ENCODE data around the gene MMP26. TPM values are rescaled to one million over a fixed set of nuclear protein-coding genes. Genes with fewer than 3 reads are reported as not detected.

Gene MMP26
- total and polyA plus RNA-seq, 4 experiments from 2014 or later: not detected

DNA sequence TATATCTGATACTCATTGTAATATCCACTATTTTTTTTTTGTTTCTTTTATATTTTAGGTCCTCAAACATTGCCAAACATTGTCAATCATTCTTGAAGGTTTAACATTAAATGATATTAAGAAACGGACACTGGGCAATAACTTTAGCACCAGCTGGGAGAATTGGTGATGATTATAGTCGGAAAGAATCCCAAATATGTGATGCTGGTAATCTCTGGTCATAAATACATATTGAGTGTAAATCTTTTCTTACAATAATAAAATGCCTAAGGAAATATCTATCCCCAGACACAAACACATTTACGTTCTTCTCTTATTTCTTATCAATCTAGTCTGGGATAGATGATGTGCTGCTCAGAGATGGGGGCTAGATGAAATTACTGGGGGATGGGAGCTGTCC, 32.1 kb upstream of the MMP26 start:
- H3K27ac Mint-ChIP-seq: no peak overlapping the region
- Histone ChIP-seq H3K4me3 (ENCODE audit: low read length in 2 of 2) (no peak overlapping the region), H3K4me1 (ENCODE audit: insufficient read depth, low read length) (no peaks in the 10 kb centered on the region), H3K36me3 (ENCODE audit: insufficient read depth, low read length) (no peaks in the 10 kb centered on the region), H3K27ac (ENCODE audit: low read depth, low read length) (no peak overlapping the region), H3K9me3 (ENCODE audit: control insufficient read depth in 1 of 2, low read length in 2 of 2) (no peaks in the 10 kb centered on the region), H3K27me3 (ENCODE audit: insufficient read depth, low read length) (no peaks in the 10 kb centered on the region)
- intact Hi-C loops (cut with micrococcal nuclease): no loop called here
- H3K9me3 Mint-ChIP-seq: peaks cover 0 to 1% (median 0%) of the 10 kb centered on the region in 8 donors
- H3K27me3 Mint-ChIP-seq: peaks cover 7 to 11% of the 10 kb centered on the region in 2 donors
- no peaks in the 10 kb centered on the region for H3K36me3 Mint-ChIP-seq
- no peak overlapping the region for H3K4me3 Mint-ChIP-seq
- H3K4me1 Mint-ChIP-seq: no peaks in the 10 kb centered on the region
- DNase-seq: no peak
- ChIA-PET POLR2A (ENCODE audit: partially characterized antibody) (no interaction called here), CTCF (ENCODE audit: partially characterized antibody) (no interaction called here)

DNA sequence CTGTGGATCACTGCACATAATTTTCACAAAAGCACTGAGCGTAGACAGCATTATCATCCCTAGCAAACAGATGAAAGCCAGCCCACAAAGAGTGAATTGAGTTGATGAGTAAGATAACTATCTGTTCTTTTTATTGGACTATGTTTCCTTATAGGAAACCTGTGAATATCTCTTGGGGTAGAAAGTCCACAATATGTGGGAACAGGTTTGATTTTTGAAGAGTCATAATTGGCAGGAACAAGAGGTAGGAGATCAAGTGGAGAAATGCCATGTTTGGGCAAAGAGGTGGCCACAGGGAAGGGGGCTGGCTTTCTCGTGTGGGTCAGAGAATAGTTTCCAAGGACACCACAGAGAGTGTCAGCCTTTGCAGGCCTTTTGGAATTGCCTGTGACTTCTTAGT, 30.8 kb upstream of the MMP26 start:
- intact Hi-C loops (cut with micrococcal nuclease): no loop called here
- no peak overlapping the region for H3K27ac Mint-ChIP-seq
- no peaks in the 10 kb centered on the region for H3K4me1 ChIP-seq (ENCODE audit: insufficient read depth, low read length)
- no peaks in the 10 kb centered on the region for H3K36me3 Mint-ChIP-seq
- ChIA-PET CTCF (ENCODE audit: partially characterized antibody) (no interaction called here), POLR2A (ENCODE audit: partially characterized antibody) (no interaction called here)
- peaks cover 7 to 11% of the 10 kb centered on the region in 2 donors for H3K27me3 Mint-ChIP-seq
- no peak overlapping the region for H3K4me3 Mint-ChIP-seq
- no peak for DNase-seq
- no peaks in the 10 kb centered on the region for H3K27me3 ChIP-seq (ENCODE audit: insufficient read depth, low read length)
- no peak overlapping the region for H3K4me3 ChIP-seq (ENCODE audit: low read length in 2 of 2)
- H3K27ac ChIP-seq (ENCODE audit: low read depth, low read length): no peak overlapping the region
- no peaks in the 10 kb centered on the region for H3K9me3 Mint-ChIP-seq
- H3K9me3 ChIP-seq (ENCODE audit: control insufficient read depth in 1 of 2, low read length in 2 of 2): no peaks in the 10 kb centered on the region
- no peaks in the 10 kb centered on the region for H3K4me1 Mint-ChIP-seq
- no peaks in the 10 kb centered on the region for H3K36me3 ChIP-seq (ENCODE audit: insufficient read depth, low read length)

DNA sequence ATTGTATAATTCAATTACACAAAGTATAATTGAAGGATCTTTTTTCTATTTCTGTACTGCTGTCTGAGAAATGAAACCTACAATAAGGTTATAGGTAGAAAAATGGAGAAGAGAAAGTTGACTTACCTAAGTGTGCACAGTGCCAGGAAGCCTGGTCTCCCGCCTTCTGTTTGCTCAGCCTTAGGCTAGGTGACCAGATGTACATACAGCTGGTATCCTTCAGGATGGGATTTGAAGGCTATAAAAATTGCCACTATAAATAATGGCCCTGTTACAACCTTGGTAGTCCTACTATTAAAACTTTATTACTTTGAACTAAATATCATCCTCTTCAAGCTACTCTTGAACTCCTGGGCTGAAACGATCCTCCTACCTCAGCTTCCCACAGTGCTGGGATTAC, 26.6 kb upstream of the MMP26 start:
- no peak for DNase-seq
- peaks cover 3 to 12% of the 10 kb centered on the region in 2 donors for H3K27me3 Mint-ChIP-seq
- H3K27ac Mint-ChIP-seq: no peak overlapping the region
- CTCF ChIA-PET (ENCODE audit: partially characterized antibody): no interaction called here
- Histone ChIP-seq H3K4me1 (ENCODE audit: insufficient read depth, low read length) (no peaks in the 10 kb centered on the region), H3K36me3 (ENCODE audit: insufficient read depth, low read length) (no peaks in the 10 kb centered on the region), H3K9me3 (ENCODE audit: control insufficient read depth in 1 of 2, low read length in 2 of 2) (no peaks in the 10 kb centered on the region), H3K4me3 (ENCODE audit: low read length in 2 of 2) (no peak overlapping the region), H3K27me3 (ENCODE audit: insufficient read depth, low read length) (no peaks in the 10 kb centered on the region), H3K27ac (ENCODE audit: low read depth, low read length) (no peak overlapping the region)
- intact Hi-C loops (cut with micrococcal nuclease): no loop called here
- H3K36me3 Mint-ChIP-seq: no peaks in the 10 kb centered on the region
- H3K4me3 Mint-ChIP-seq: no peak overlapping the region
- H3K9me3 Mint-ChIP-seq: peaks cover 0 to 3% (median 0%) of the 10 kb centered on the region in 8 donors
- POLR2A ChIA-PET (ENCODE audit: partially characterized antibody): no interaction called here
- no peaks in the 10 kb centered on the region for H3K4me1 Mint-ChIP-seq

DNA sequence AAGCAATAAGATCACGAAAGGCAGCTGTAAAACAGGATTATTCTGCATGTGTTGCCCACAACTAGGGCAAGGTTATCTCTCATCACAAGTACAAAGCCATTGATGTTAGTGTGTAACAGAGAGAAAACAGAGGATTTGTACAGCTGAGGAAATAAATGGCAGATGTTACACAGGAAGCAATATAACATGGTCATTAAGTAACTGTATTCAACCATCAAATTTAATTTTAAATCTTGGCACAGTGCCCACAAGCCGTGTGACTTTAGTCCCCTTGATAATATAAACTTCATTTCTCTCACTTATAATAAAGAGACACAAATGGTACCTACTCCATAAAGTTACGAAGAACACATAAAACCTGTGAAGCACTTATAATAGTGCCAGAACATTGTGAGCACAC, 24.2 kb upstream of the MMP26 start:
- H3K36me3 ChIP-seq (ENCODE audit: insufficient read depth, low read length): no peaks in the 10 kb centered on the region
- DNase-seq: no peak
- Mint-ChIP-seq H3K36me3 (no peaks in the 10 kb centered on the region), H3K4me1 (no peaks in the 10 kb centered on the region), H3K9me3 (peaks cover 0 to 3% (median 0%) of the 10 kb centered on the region in 8 donors), H3K4me3 (no peak overlapping the region), H3K27me3 (peaks cover 0 to 8% of the 10 kb centered on the region in 2 donors), H3K27ac (no peak overlapping the region)
- POLR2A ChIA-PET (ENCODE audit: partially characterized antibody): no interaction called here
- H3K4me3 ChIP-seq (ENCODE audit: low read length in 2 of 2): no peak overlapping the region
- CTCF ChIA-PET (ENCODE audit: partially characterized antibody): no interaction called here
- no peaks in the 10 kb centered on the region for H3K27me3 ChIP-seq (ENCODE audit: insufficient read depth, low read length)
- H3K27ac ChIP-seq (ENCODE audit: low read depth, low read length): no peak overlapping the region
- no peaks in the 10 kb centered on the region for H3K9me3 ChIP-seq (ENCODE audit: control insufficient read depth in 1 of 2, low read length in 2 of 2)
- intact Hi-C loops (cut with micrococcal nuclease): no loop called here
- H3K4me1 ChIP-seq (ENCODE audit: insufficient read depth, low read length): no peaks in the 10 kb centered on the region

DNA sequence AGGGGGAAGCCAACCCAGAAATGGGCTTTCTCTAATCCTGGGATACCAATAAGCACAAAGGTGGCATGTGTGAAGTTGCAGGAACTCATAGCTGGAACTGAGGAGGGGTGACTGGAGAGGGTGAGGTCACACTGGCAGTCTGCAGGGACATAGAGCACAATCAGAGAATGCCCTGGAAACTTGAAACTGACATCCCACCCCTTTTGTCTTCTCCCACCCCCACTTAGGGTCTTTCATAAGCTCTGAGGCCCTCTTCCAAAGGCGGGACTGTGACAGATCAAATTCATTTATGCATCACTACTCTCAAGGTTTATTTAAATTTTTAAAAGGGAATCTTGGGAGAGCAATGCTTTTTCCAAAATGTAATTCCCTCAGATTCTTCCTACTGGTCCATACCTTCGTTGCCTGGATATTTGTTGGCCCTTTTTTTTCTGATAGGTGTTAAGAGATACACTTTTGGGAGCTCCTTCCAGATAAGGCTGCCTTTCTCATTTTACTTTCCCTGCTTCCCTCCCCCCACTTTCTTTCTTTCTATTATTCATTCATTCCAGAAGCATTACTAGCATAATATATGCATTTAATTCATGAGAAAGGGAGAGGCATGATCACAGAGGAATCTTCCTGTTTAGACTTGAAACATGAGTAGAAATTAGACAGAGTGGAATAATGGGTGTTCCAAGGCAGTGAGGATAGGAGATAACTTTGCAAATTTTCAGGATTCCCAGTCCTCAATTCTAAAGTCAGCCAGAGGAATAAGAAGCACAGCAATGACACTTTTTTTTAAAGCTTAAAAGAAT, 21.8 kb upstream of the MMP26 start:
- H3K9me3 Mint-ChIP-seq: peaks cover 0 to 3% (median 0%) of the 10 kb centered on the region in 8 donors
- H3K27me3 Mint-ChIP-seq: peaks cover 0 to 5% of the 10 kb centered on the region in 2 donors
- H3K36me3 Mint-ChIP-seq: no peaks in the 10 kb centered on the region
- ChIA-PET POLR2A (ENCODE audit: partially characterized antibody) (no interaction called here), CTCF (ENCODE audit: partially characterized antibody) (no interaction called here)
- DNase-seq: no peak
- intact Hi-C loops (cut with micrococcal nuclease): no loop called here
- H3K4me3 Mint-ChIP-seq: no peak overlapping the region
- no peak overlapping the region for H3K27ac Mint-ChIP-seq
- Histone ChIP-seq H3K4me3 (ENCODE audit: low read length in 2 of 2) (no peak overlapping the region), H3K9me3 (ENCODE audit: control insufficient read depth in 1 of 2, low read length in 2 of 2) (no peaks in the 10 kb centered on the region), H3K27ac (ENCODE audit: low read depth, low read length) (no peak overlapping the region), H3K27me3 (ENCODE audit: insufficient read depth, low read length) (no peaks in the 10 kb centered on the region), H3K4me1 (ENCODE audit: insufficient read depth, low read length) (no peaks in the 10 kb centered on the region), H3K36me3 (ENCODE audit: insufficient read depth, low read length) (no peaks in the 10 kb centered on the region)
- no peaks in the 10 kb centered on the region for H3K4me1 Mint-ChIP-seq

DNA sequence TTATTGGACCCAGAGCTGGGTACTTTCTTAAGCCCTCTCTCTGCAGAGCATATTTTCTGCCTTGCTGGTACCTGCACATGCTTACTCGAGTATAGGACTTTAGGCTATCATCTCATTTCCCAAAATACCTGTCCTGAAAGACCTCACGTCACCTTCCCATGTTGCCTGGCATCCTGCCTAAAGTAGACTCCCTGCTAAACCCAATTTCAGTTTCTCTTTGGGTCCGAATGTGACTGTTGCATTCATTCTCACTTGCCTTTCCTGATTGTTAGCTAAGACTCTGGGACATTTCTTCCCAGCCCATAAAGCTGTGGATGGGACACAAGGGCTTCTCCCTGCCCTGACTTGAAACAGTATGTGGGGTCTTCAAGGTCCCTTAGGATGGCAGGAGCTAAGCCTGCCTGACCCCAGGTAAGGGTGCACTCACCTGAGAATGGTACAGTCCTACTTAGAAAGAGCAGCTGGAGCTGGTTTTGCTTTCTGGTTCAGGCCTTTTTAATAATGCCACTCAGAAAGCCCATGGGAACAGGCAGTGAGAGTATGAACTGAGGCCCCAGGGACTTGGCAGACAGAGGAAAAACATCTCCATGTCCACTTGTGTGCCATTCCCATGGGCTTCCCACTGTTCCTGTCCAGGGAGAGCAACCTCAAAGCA, 19.8 kb upstream of the MMP26 start:
- H3K27ac Mint-ChIP-seq: no peak overlapping the region
- H3K4me3 Mint-ChIP-seq: no peak overlapping the region
- no peaks in the 10 kb centered on the region for H3K4me1 ChIP-seq (ENCODE audit: insufficient read depth, low read length)
- no peaks in the 10 kb centered on the region for H3K36me3 Mint-ChIP-seq
- no peaks in the 10 kb centered on the region for H3K4me1 Mint-ChIP-seq
- ChIA-PET POLR2A (ENCODE audit: partially characterized antibody) (no interaction called here), CTCF (ENCODE audit: partially characterized antibody) (no interaction called here)
- no peak overlapping the region for H3K4me3 ChIP-seq (ENCODE audit: low read length in 2 of 2)
- peaks cover 0 to 3% (median 0%) of the 10 kb centered on the region in 8 donors for H3K9me3 Mint-ChIP-seq
- intact Hi-C loops (cut with micrococcal nuclease): no loop called here
- no peaks in the 10 kb centered on the region for H3K9me3 ChIP-seq (ENCODE audit: control insufficient read depth in 1 of 2, low read length in 2 of 2)
- no peak for DNase-seq
- H3K36me3 ChIP-seq (ENCODE audit: insufficient read depth, low read length): no peaks in the 10 kb centered on the region
- H3K27me3 Mint-ChIP-seq: peaks cover 0 to 6% of the 10 kb centered on the region in 2 donors
- H3K27me3 ChIP-seq (ENCODE audit: insufficient read depth, low read length): no peaks in the 10 kb centered on the region
- no peak overlapping the region for H3K27ac ChIP-seq (ENCODE audit: low read depth, low read length)

DNA sequence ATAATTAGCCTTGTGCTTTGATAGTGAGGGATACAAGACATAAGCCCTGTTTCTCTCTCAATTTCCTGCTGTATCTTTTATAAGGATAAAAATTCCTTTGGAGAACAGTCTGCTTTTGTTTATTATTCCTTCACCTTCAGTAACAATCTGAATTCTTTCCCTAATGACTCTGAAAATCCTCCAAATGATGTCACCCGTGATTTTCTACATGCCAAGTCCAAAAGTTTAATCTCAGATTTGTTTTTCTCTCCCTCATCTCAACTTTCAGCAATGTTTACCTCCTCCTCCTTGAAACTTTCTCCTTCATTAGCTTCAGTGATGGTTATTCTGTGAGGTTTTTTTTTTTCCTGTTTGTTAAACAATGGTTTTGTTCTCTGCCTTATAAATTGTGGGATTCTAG, 9.1 kb upstream of the MMP26 start:
- CTCF ChIA-PET (ENCODE audit: partially characterized antibody): no interaction called here
- no peaks in the 10 kb centered on the region for H3K4me1 ChIP-seq (ENCODE audit: insufficient read depth, low read length)
- intact Hi-C loops (cut with micrococcal nuclease): no loop called here

More for the DNA sequence above, 9.1 kb upstream of the MMP26 start:
- Histone ChIP-seq H3K36me3 (ENCODE audit: insufficient read depth, low read length) (no peaks in the 10 kb centered on the region), H3K9me3 (ENCODE audit: control insufficient read depth in 1 of 2, low read length in 2 of 2) (no peaks in the 10 kb centered on the region), H3K27ac (ENCODE audit: low read depth, low read length) (no peak overlapping the region), H3K4me3 (ENCODE audit: low read length in 2 of 2) (no peak overlapping the region), H3K27me3 (ENCODE audit: insufficient read depth, low read length) (no peaks in the 10 kb centered on the region)
- Mint-ChIP-seq H3K9me3 (no peaks in the 10 kb centered on the region), H3K4me3 (no peak overlapping the region), H3K36me3 (no peaks in the 10 kb centered on the region), H3K27me3 (peaks cover 2 to 9% of the 10 kb centered on the region in 2 donors), H3K27ac (no peak overlapping the region), H3K4me1 (no peaks in the 10 kb centered on the region)
- POLR2A ChIA-PET (ENCODE audit: partially characterized antibody): no interaction called here
- no peak for DNase-seq
